HEK293T (cell line): ENCODE results near the gene MGLL.

Source experiments
- ARNT ChIP-seq: fragments of 450-650 bp; IDR thresholded peaks from 2 replicates; pipeline ENCODE4 v1.6.1; 2017; ENCODE audit warnings: mild to moderate bottlenecking
- BHLHE40 ChIP-seq: fragments of 450-650 bp; IDR thresholded peaks from 2 replicates; pipeline ENCODE4 v1.6.1; 2016; ENCODE audit warnings: mild to moderate bottlenecking, moderate library complexity, borderline replicate concordance
- ELF4 ChIP-seq: fragments of 450-650 bp; IDR thresholded peaks from 2 replicates; pipeline ENCODE4 v1.6.1; 2017; ENCODE audit warnings: antibody characterized with exemption
- FOXA1 ChIP-seq: fragments of 450-650 bp; IDR thresholded peaks from 2 replicates; pipeline ENCODE4 v1.6.1; 2016; ENCODE audit warnings: mild to moderate bottlenecking
- FOXK2 ChIP-seq: fragments of 450-650 bp; IDR thresholded peaks from 2 replicates; pipeline ENCODE4 v1.6.1; 2016; ENCODE audit warnings: mild to moderate bottlenecking
- FOXM1 ChIP-seq: fragments of 450-650 bp; IDR thresholded peaks from 2 replicates; pipeline ENCODE4 v1.6.1; 2017; ENCODE audit warnings: mild to moderate bottlenecking, borderline replicate concordance
- HDGF ChIP-seq: fragments of 450-650 bp; IDR thresholded peaks from 2 replicates; pipeline ENCODE4 v1.6.1; 2017; ENCODE audit warnings: antibody characterized with exemption, borderline replicate concordance
- NFRKB ChIP-seq: fragments of 450-650 bp; IDR thresholded peaks from 2 replicates; pipeline ENCODE4 v1.6.1; 2016; ENCODE audit warnings: mild to moderate bottlenecking, moderate library complexity
- SP1 ChIP-seq: fragments of 450-650 bp; IDR thresholded peaks from 2 replicates; pipeline ENCODE4 v1.6.1; 2017
- TARDBP ChIP-seq: fragments of 450-650 bp; IDR thresholded peaks from 2 replicates; pipeline ENCODE4 v1.6.1; 2016
- TF ChIP-seq, protein P1 (sequence below): fragments of 450-650 bp; IDR thresholded peaks from 2 replicates; pipeline ENCODE4 v1.6.1; 2016

DNA sequence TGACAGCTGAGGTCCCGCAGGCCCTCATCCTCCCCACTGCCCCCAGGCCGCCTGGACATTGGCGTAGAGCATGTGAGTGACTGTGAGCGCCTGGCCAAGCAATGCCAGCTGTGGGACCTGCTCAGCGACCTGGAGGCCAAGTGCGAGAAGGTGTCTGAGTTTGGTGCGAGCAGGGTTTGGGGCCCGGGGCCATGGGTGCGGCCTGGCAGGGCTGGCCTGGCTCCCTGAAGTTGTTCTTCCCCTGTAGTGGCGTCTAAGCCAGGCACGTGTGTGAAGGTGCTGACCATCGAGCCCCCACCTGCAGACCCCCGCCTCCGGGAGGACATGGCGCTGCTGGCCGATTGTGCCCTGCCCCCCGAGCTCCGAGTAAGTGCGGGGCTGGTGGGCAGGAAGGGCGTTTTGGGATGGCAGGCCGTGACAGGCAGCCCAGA is 145.4 kb downstream of the MGLL start:
- TF ChIP-seq FOXA1 (no peak), FOXK2 (no peak), SP1 (no peak), ARNT (no peak), ELF4 (no peak), TARDBP (no peak), FOXM1 (no peak), HDGF (no peak), NFRKB (no peak), BHLHE40 (no peak)
- TF ChIP-seq, protein P1, sequence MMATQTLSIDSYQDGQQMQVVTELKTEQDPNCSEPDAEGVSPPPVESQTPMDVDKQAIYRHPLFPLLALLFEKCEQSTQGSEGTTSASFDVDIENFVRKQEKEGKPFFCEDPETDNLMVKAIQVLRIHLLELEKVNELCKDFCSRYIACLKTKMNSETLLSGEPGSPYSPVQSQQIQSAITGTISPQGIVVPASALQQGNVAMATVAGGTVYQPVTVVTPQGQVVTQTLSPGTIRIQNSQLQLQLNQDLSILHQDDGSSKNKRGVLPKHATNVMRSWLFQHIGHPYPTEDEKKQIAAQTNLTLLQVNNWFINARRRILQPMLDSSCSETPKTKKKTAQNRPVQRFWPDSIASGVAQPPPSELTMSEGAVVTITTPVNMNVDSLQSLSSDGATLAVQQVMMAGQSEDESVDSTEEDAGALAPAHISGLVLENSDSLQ: no peak
